Hepatocyte (in vitro differentiated cells): Measurements from ENCODE around the gene CLCF1.

ENCODE experiments used
- EZH2phosphoT487 ChIP-seq: fragments of 200-600 bp; sonication (generic); IDR thresholded peaks from one replicate; pipeline ENCODE4 v1.6.1; 2018; ENCODE audit warnings: antibody characterized with exemption, mild to moderate bottlenecking, low read depth, moderate library complexity; ENCODE audit not compliant: unreplicated experiment, severe bottlenecking
- TF ChIP-seq, protein P1 (sequence below): fragments of 200-600 bp; sonication (generic); IDR thresholded peaks from 2 replicates; pipeline ENCODE4 v1.5.1; 2016; ENCODE audit warnings: antibody characterized with exemption, mild to moderate bottlenecking; ENCODE audit not compliant: poor library complexity

DNA sequence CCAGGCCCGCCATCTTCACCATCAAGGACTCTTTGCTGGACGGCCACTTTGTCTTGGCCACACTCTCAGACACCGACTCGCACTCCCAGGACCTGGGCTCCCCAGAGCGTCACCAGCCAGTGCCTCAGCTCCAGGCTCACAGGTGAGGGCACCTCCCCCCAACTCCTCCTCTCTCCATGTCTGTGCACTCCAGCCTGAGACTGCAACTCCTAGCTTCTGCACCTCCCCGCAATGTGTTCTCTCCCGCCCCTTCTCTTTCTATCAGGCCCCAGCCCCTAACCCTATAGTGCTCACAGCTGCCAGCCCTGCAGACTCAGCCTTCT lies 22.8 kb upstream of the CLCF1 start:
- TF ChIP-seq, protein P1, sequence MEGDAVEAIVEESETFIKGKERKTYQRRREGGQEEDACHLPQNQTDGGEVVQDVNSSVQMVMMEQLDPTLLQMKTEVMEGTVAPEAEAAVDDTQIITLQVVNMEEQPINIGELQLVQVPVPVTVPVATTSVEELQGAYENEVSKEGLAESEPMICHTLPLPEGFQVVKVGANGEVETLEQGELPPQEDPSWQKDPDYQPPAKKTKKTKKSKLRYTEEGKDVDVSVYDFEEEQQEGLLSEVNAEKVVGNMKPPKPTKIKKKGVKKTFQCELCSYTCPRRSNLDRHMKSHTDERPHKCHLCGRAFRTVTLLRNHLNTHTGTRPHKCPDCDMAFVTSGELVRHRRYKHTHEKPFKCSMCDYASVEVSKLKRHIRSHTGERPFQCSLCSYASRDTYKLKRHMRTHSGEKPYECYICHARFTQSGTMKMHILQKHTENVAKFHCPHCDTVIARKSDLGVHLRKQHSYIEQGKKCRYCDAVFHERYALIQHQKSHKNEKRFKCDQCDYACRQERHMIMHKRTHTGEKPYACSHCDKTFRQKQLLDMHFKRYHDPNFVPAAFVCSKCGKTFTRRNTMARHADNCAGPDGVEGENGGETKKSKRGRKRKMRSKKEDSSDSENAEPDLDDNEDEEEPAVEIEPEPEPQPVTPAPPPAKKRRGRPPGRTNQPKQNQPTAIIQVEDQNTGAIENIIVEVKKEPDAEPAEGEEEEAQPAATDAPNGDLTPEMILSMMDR: no peak
- TF ChIP-seq EZH2phosphoT487: no peak
